WI38 (cell line): Measurements from ENCODE around the gene NECTIN3.

Source experiments
- H3K4me3 ChIP-seq: 2 replicates; pipeline ENCODE4 v1.5.1; 2011; ENCODE audit warnings: low read depth, mild to moderate bottlenecking, control low read depth, low read length
- CTCF ChIP-seq: IDR thresholded peaks from 2 replicates; pipeline ENCODE4 v1.5.1; 2012; ENCODE audit warnings: low read depth, mild to moderate bottlenecking, control low read depth, low read length

The NECTIN3 gene

GRCh38 chr3:111035902-111036301, 35.7 kb upstream of the NECTIN3 start:
- no peak for TF ChIP-seq CTCF
- H3K4me3 ChIP-seq = no peak overlapping the region

DNA sequence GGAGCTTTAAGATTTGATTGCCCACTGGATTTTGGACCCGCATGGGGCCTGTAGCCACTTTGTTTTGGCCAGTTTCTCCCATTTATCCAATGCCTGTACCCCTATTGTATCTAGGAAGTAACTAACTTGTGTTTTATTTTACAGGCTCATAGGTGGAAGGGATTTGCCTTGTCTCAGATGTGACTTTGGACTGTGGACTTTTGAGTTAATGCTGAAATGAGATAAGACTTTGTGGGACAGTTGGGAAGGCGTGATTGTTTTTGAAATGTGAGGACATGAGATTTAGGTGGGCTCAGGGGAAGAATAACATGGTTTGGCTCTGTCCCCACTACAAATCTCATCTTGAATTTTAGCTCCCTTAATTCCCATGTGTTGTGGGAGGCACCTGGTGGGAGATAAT, 30.7 kb upstream of the NECTIN3 start:
- TF ChIP-seq CTCF = no peak
- H3K4me3 ChIP-seq = no peak overlapping the region

- no peak overlapping the region for H3K4me3 ChIP-seq
- no peak for TF ChIP-seq CTCF
Measured at GRCh38 chr3:111045564-111045963, 26.1 kb upstream of the NECTIN3 start.

DNA sequence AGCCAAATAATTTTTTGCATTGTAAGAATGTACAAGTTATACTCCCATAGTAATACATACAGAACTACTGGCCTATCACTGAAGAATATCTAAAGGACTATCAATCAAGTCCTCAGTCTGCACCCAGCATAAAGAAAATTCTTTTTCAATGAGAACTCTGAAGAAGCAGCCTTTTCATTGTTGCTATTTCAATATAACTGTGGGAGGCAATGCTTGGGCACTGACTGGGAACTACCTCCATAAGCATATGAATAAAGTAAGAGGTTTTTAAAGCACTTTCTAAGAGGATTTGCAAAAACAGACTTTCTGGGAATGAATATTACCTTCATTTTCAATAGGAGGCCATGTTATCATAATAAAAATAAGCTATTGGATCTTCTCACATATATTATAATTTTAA, 24.6 kb upstream of the NECTIN3 start:
- H3K4me3 ChIP-seq = no peak overlapping the region
- TF ChIP-seq CTCF = no peak

DNA sequence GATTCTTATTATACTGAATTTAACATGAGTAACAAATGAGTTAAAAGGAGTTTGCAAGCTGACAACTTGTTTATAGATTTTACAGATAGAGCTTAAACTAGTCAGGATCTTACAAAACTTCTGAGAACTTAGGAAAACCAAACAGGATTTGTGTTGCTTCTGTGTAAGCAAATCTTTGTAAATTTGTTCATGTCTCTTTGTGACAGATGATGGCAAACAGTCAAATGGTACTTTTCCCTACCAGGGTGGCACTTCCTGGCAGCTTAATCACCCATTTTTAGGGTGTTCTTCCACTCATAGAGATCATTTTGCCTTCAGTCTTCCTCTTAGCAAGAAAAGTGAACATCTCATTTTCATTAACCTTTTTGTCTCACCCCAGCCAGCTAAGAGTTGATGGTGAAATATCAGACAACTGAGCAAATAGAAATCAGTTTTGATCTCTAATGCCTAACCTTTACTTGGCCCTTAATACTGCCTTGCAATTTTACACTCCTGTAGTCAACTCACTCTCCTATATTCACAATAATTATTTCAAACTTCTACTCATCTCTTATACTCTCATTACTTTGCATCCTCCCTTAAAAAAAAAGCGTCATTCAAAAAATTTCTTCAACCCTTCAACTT, 23.7 kb upstream of the NECTIN3 start:
- H3K4me3 ChIP-seq = no peak overlapping the region
- no peak for TF ChIP-seq CTCF

GRCh38 chr3:111051354-111051753, 20.3 kb upstream of the NECTIN3 start:
- H3K4me3 ChIP-seq = no peak overlapping the region
- TF ChIP-seq CTCF = no peak

DNA sequence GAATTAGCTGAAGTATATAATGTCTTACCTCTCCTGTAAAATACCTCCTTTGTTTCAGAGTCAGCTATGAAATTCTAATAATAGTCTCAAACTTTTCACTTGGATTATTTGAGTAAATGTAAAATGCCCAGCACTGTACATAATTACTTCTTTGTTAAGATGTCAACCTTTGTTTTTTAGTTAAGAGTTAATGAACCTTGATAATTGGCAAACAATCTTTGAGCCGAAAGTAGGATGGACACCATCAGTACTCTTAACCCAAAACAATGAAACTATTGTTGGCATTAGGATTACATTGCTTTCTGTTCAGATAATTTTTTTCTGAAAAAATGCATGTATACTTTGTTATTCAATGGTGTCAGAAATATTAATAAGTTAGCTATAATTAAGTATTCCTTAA, 3.0 kb upstream of the NECTIN3 start:
- no peak overlapping the region for H3K4me3 ChIP-seq
- no peak for TF ChIP-seq CTCF
